ENCODE data around the gene SIT1. TPM values are rescaled to one million over a fixed set of nuclear protein-coding genes. Genes with fewer than 3 reads are reported as not detected.
"Not testable (repeated sequence)": the region's sequence is repeated elsewhere in the genome, so short reads cannot be mapped to it uniquely, and the experiment has no call there.

The SIT1 gene
- total RNA-seq, 2 donors from 2014 or later: 0.24 to 0.56 TPM

DNA sequence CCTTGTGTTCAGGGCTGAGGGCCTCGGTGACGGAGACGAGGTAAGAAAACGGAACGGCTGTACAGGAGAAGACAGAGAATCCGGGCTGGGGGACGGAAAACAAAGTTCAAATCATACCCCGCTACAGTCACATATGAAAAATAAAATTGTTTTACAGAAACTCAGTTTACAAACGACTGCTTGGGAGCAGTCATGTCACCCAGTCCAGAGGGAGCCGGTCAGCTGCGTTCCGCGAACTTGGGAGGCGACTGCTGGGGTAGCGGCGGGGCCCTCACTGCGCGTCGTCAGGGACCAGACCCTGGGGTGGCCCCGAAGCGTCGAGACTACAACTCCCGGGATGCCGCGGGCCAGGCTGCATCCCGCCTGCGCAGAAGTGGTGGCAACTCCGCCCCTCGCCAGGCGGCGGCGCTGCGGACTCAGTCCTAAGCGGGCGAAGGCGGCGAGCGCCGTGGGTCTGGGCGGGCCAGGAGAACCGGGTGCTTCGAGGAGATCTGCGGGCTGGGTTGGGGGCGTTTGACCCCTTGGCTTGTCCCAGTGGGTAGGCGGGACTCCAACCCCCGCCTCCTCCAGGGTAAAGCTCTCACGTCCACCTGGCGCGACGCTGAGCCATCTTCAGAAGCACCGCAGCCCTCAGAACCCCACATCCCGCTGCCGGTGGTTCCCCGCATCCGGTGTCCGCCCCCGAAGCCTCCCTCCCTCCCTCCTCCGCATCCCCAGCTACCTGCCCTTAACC lies 4.0 kb downstream of the SIT1 start:
- DNase-seq (ENCODE audit: low spot score): peak; percentile 98
- intact Hi-C loops (cut with DNase I): loop anchor here in 1 of 2 donors (5.0 kb wide), 1 partner anchor 34 kb away; no protein-coding TSS in a partner anchor

DNA sequence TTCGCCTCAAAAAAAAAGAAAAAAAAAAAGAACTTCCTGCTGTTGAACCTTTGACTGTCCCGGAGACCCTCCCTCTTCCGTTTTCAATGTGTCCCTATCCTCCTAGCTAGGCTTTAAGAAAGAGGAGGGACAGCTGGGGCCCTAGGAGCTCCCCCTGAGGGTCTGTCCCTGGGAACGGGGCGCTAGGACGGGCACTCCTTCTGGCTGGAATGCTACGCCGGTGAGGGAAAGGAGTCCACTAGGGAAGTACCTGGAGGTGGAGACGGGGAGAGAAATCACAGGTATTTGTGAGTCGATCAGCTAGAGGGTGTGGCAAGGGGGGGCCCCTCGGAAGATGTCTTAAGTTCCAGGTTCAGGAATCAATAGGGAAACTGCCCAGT lies 4.6 kb downstream of the SIT1 start:
- no peak for DNase-seq (ENCODE audit: low spot score)
- intact Hi-C loops (cut with DNase I): loop anchor here in 1 of 2 donors (5.0 kb wide), 1 partner anchor 34 kb away; no protein-coding TSS in a partner anchor

- intact Hi-C loops (cut with DNase I): loop anchor here in 1 of 2 donors (5.0 kb wide), 1 partner anchor 33 kb away; no protein-coding TSS in a partner anchor
- DNase-seq (ENCODE audit: low spot score): not testable (repeated sequence)
Observed at GRCh38 chr9:35645736-35646135, 5.0 kb downstream of the SIT1 start.

DNA sequence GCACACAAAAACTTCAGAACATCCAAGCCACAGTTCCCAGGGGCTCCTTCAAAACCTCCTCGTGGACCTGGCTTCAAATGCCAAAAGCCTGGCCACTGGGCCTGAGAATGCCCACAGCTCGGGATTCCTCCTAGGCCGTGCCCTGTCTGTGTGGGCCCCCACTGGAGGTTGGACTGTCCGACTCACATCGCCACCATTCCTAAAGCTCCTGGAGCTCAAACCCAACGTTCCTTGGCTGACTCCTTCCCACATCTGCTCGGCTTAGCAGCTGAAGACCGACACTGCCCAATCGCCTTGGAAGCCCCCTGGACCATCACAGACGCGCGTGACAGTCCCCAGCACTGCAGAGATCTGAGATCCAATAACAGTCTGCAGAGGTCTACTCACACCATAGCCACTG lies 7.7 kb downstream of the SIT1 start:
- no peak for DNase-seq (ENCODE audit: low spot score)
- intact Hi-C loops (cut with DNase I): no loop called here

GRCh38 chr9:35641478-35641877 lies 9.3 kb downstream of the SIT1 start:
- DNase-seq (ENCODE audit: low spot score); intact Hi-C loops (cut with DNase I): not testable (repeated sequence)

GRCh38 chr9:35640431-35640830 lies 10.3 kb downstream of the SIT1 start:
- intact Hi-C loops (cut with DNase I); DNase-seq (ENCODE audit: low spot score): not testable (repeated sequence)

DNA sequence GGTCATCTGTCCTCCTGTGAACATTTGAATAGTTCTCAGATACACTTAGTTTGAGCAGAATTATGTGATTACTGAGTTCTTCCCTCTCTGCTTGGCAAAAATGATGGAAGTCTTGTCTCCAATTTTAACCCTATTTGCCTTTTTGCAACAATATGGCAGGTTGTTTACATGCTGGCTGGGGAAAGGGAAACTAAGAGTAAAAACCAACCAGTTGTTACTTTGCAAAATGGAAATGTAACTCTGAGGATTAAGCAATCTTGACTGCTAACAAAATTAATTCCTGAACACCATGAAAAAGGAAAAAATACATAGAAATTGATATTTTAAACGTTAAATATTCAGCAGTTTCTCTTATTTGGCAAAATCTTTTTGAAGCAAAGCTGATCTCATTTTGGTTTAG lies 11.1 kb downstream of the SIT1 start:
- no peak for DNase-seq (ENCODE audit: low spot score)
- intact Hi-C loops (cut with DNase I): no loop called here

DNA sequence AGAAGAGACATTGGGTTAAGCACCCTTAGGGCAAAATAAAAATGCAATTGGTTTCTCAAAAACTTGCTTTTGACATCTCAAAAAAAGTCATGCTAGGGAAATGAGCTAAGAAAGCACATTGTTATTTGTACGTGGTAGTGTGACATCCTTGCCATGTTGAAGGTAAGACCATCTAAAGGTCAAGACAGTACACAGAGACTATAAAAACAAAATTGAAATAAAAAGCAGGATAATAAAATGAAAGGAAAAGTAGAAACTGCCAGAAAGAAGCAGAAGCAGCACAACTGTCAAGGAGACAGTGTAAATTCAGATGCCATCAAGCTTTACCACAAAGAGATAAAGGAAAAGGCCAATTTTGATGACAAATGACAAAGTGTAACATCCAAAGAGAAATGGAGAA lies 11.5 kb downstream of the SIT1 start:
- intact Hi-C loops (cut with DNase I); DNase-seq (ENCODE audit: low spot score): not testable (repeated sequence)

GRCh38 chr9:35638751-35639150 lies 12.0 kb downstream of the SIT1 start:
- DNase-seq (ENCODE audit: low spot score); intact Hi-C loops (cut with DNase I): not testable (repeated sequence)

DNA sequence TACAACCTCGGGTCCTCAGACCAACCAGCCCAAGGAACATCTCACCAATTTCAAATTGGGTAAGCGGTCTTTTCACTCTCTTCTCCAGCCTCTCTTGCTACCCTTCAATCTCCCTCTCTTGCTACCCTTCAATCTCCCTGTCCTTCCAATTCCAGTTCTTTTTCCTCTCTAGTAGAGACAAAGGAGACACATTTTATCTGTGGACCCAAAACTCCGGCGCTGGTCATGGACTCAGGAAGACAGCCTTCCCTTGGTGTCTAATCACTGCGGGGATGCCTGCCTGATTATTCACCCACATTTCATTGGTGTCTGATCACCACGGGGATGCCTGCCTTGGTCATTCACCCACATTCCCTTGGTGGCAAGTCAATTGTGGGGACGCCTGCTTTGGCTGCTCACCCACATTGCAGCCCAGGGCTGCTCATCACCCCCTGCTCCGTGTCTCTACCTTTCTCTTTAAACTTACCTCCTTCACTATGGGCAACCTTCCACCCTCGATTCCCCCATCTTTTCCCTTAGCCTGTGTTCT lies 13.2 kb downstream of the SIT1 start:
- intact Hi-C loops (cut with DNase I); DNase-seq (ENCODE audit: low spot score): not testable (repeated sequence)

DNA sequence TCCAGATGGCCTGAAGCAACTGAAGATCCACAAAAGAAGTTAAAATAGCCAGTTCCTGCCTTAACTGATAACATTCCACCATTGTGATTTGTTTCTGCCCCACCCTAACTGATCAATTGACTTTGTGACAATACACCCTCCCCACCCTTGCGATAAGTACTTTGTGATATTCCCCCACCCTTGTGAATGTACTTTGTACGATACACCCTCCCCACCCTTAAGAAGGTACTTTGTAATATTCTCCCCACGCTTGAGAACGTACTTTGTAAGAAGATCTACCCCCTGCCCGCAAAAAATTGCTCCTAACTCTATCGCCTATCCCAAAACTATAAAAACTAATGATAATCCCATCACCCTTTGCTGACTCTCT lies 13.9 kb downstream of the SIT1 start:
- intact Hi-C loops (cut with DNase I); DNase-seq (ENCODE audit: low spot score): not testable (repeated sequence)

GRCh38 chr9:35636135-35636876 lies 14.4 kb downstream of the SIT1 start:
- intact Hi-C loops (cut with DNase I): no loop called here
- no peak for DNase-seq (ENCODE audit: low spot score)

DNA sequence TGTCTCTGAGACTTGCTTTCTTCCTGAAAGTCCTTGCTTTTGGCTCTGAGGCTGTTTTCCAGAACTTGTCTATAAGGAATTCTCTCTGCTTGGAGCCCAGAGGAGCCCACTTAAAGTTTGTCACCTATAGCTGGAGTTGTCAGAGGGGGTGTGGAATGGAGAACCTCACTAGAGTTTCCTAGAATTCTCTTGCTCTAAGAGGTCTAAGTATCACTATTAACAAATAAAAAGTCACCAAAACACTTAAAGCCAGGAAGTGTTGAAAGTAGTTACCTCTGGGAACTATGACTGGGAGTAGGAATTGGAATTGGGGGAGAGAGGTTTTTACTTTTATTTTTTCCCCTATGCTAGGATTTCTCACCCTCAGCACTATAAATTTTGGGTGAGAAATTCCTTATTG lies 15.0 kb downstream of the SIT1 start:
- intact Hi-C loops (cut with DNase I): no loop called here
- DNase-seq (ENCODE audit: low spot score): no peak

- intact Hi-C loops (cut with DNase I): no loop called here
- DNase-seq (ENCODE audit: low spot score): no peak
Observed at GRCh38 chr9:35629597-35629996, 21.1 kb downstream of the SIT1 start.

DNA sequence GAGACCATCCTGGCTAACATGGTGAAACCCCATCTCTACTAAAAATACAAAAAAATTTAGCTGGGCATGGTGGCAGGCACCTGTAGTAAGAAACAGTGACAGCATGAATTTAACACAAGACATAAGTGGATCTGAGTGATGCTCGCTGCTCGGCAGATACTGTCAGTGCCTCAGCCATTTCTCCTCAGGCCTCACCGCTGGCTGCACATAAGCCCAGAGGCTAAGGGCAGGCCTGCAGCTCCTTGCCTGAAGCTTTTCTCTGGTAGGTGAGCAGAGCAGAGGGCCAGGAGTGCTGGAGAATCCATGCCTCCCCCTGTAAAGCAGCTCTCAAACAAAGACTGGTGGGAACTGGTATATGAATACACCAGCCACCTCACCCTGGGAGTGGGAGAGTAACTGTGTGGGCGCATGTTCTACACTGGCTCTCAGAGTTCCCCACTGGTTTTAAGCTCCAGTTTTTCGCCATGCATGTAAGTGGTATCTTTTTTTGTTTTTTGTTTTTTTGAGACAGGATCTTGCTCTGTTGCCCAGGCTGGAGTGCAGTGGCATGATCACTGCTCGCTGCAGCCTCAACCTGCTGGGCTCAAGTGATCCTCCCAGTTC lies 22.2 kb downstream of the SIT1 start:
- intact Hi-C loops (cut with DNase I): no loop called here
- no peak for DNase-seq (ENCODE audit: low spot score)

GRCh38 chr9:35627575-35627974 lies 23.2 kb downstream of the SIT1 start:
- no peak for DNase-seq (ENCODE audit: low spot score)
- intact Hi-C loops (cut with DNase I): no loop called here

- no peak for DNase-seq (ENCODE audit: low spot score)
- intact Hi-C loops (cut with DNase I): no loop called here
Observed at GRCh38 chr9:35619800-35620158, 31.0 kb downstream of the SIT1 start.

DNA sequence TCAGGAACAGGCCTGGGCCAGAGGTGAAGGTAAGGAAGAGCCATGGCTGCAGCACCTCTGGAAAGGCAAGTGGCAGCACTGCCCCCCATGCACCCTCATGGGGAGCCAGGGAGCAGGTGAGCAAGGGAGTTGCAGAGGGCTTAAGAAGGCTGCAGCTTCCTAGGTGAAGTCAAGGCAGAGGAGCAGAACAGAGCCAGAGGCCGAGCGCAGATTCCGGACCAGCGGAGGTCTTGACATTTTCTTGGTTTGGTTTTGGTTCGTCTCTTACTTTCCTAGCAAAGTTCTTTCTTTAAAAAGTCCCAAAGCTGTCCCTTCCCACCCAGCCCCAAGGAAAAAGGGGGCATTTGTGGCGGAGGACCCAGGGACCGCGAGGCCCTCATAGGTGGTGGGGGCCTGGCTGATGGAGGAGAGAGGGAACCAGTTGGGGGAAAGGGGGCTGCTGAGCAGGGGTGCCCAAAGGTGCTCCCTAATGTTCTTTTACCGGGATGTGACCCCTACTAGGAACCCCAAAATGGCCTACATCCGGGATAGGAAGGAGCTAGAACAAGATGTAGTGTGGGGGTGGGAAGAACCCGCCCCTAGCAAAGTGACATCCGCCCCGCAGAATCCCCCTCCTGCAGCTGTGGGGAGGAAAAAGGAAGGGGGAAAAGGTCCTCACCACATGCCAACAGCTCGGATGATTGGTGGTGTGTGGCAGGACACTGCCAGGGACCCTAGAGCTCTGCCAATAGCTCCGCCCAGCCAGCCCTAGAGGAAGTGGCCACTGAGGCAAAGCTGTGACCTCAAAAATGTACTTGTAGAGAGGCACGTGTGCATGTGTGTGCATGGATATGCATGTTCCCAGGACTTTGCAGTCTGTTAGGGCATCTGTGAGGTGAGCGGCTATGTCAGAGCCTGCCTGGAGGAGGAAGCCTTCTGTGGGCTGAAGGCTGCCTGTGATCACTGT lies 31.6 kb downstream of the SIT1 start:
- DNase-seq (ENCODE audit: low spot score): no peak
- intact Hi-C loops (cut with DNase I): no loop called here

DNA sequence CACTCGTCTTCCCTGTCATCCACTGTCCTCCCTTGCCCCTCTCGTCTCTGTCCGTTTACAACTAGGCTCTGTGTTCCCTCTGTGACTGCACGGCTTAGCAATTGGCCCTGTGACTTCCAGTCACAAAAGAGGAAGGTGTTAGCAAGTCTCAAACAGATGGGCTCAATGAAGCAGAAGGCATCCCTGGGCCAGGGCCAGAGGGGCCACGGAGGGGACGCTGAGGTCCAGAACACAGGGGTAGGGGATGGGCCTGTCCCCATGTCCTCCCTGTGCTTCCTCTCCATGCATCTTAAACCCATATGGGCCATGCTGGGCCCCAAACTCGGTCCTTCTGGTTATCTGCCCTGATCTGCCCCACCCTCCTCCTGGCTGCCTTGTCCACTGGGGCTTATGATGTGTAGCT lies 32.4 kb downstream of the SIT1 start, which contains the start of gene CD72:
CD72 (minus strand) TSS at position 89 of the 403 bp plus-strand sequence. CDS start 110 bp downstream, outside the sequence.
- no peak for DNase-seq (ENCODE audit: low spot score)
- intact Hi-C loops (cut with DNase I): no loop called here
